Activated naive CD4-positive, alpha-beta T cell treated with anti-CD3 and anti-CD28 coated beads, Interleukin-2, amount 10 ng/mL, durations not matched to agents 7 days and 5 days (primary cell): ENCODE results near the gene NDUFAF4.

Source experiments
- CTCF ChIA-PET: fragments of 350-600 bp; sonication (Branson Sonifier 250); formaldehyde crosslinking; loops from one replicate; lab custom pipeline; 2021; ENCODE audit warnings: antibody characterized with exemption; lab: Charles Lee
- DNase-seq: peaks from one replicate; pipeline ENCODE4 v3.0.0-alpha.2; 2020
- H3K27ac Mint-ChIP-seq: one replicate; pipeline ENCODE4 v1.8.0; 2021; ENCODE audit warnings: mild to moderate bottlenecking, moderate library complexity, mixed read lengths
- H3K27me3 Mint-ChIP-seq: one replicate; pipeline ENCODE4 v1.8.0; 2021; ENCODE audit warnings: mild to moderate bottlenecking, mixed read lengths
- H3K36me3 Mint-ChIP-seq: one replicate; pipeline ENCODE4 v1.8.0; 2021; ENCODE audit warnings: mixed read lengths
- H3K4me1 Mint-ChIP-seq: one replicate; pipeline ENCODE4 v1.8.0; 2021; ENCODE audit warnings: mixed read lengths
- H3K4me3 Mint-ChIP-seq: one replicate; pipeline ENCODE4 v1.8.0; 2021; ENCODE audit warnings: mild to moderate bottlenecking, moderate library complexity, mixed read lengths
- H3K9me3 Mint-ChIP-seq: one replicate; pipeline ENCODE4 v1.8.0; 2021; ENCODE audit warnings: mixed read lengths

Gene NDUFAF4

GRCh38 chr6:96923400-96923799, 25.7 kb upstream of the NDUFAF4 start:
- H3K4me1 Mint-ChIP-seq = peaks cover 37% of the 10 kb centered on the region
- peak overlapping the region; percentile 92 for H3K4me3 Mint-ChIP-seq
- CTCF ChIA-PET = no interaction called here
- peaks cover 12% of the 10 kb centered on the region for H3K27me3 Mint-ChIP-seq
- H3K36me3 Mint-ChIP-seq = peaks cover 2% of the 10 kb centered on the region
- no peak for DNase-seq
- no peaks in the 10 kb centered on the region for H3K9me3 Mint-ChIP-seq
- peak overlapping the region; percentile 89 for H3K27ac Mint-ChIP-seq

GRCh38 chr6:96917098-96917497, 19.4 kb upstream of the NDUFAF4 start:
- Mint-ChIP-seq H3K4me3 (no peak overlapping the region), H3K27me3 (peaks cover 25% of the 10 kb centered on the region), H3K36me3 (no peaks in the 10 kb centered on the region), H3K4me1 (peaks cover 11% of the 10 kb centered on the region), H3K9me3 (no peaks in the 10 kb centered on the region), H3K27ac (no peak overlapping the region)
- DNase-seq = no peak
- CTCF ChIA-PET = no interaction called here

DNA sequence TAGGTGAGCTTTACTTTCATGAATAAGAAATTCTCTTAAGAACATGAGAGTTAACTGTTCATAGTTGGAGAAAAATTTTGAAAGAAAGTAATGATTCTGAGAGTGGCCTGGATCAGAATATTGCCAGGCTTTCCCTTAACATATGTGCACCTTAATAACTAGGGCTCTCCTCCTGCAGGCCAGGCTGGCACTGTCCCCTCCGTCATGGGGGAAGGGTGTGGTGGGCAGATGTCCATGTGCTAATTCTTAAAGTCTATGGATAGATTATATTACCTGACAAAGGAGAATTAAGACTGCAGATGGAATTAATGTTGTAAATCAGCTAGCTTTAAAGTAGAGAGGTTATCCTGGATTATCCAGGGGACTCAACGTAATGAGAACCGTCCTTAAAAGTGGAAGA, 15.9 kb upstream of the NDUFAF4 start:
- no peaks in the 10 kb centered on the region for H3K9me3 Mint-ChIP-seq
- peaks cover 39% of the 10 kb centered on the region for H3K27me3 Mint-ChIP-seq
- no peaks in the 10 kb centered on the region for H3K4me1 Mint-ChIP-seq
- H3K27ac Mint-ChIP-seq = no peak overlapping the region
- H3K36me3 Mint-ChIP-seq = no peaks in the 10 kb centered on the region
- DNase-seq = no peak
- CTCF ChIA-PET = no interaction called here
- no peak overlapping the region for H3K4me3 Mint-ChIP-seq

GRCh38 chr6:96911751-96912150, 14.1 kb upstream of the NDUFAF4 start:
- H3K4me3 Mint-ChIP-seq = no peak overlapping the region
- no peak overlapping the region for H3K27ac Mint-ChIP-seq

DNA sequence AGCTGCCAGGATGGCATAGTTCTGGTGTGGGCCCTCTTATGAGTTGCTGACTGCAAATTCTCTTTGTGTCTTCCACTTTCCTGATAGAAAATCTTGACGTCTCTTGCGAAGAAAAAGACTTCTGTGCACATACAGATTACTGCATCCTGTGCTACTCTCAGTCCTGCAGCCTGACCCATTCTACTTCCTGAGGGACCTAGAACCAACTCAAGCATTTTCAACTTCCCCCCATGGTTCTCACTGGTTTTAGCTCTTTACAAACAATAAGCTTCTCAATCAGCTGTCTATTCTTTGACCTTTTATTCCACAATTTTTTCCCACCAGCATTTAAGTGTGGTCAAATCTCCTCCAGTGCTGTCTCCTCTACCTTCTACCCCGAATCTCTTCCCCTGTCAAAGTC, 13.5 kb upstream of the NDUFAF4 start:
- H3K4me1 Mint-ChIP-seq = peaks cover 6% of the 10 kb centered on the region
- CTCF ChIA-PET = interaction anchor here (1.0 kb wide), 1 partner anchor 12 kb away, joined by 3 read pairs; no protein-coding TSS in a partner anchor
- peaks cover 34% of the 10 kb centered on the region for H3K27me3 Mint-ChIP-seq

More at GRCh38 chr6:96911751-96912150, 14.1 kb upstream of the NDUFAF4 start:
- CTCF ChIA-PET = no interaction called here
- peaks cover 6% of the 10 kb centered on the region for H3K4me1 Mint-ChIP-seq
- no peak for DNase-seq
- no peaks in the 10 kb centered on the region for H3K9me3 Mint-ChIP-seq
- H3K36me3 Mint-ChIP-seq = no peaks in the 10 kb centered on the region
- peaks cover 34% of the 10 kb centered on the region for H3K27me3 Mint-ChIP-seq

GRCh38 chr6:96909811-96910210, 12.1 kb upstream of the NDUFAF4 start:
- no peak overlapping the region for H3K4me3 Mint-ChIP-seq
- CTCF ChIA-PET = no interaction called here
- no peak for DNase-seq
- no peaks in the 10 kb centered on the region for H3K36me3 Mint-ChIP-seq
- H3K4me1 Mint-ChIP-seq = peaks cover 6% of the 10 kb centered on the region
- peaks cover 32% of the 10 kb centered on the region for H3K27me3 Mint-ChIP-seq
- no peaks in the 10 kb centered on the region for H3K9me3 Mint-ChIP-seq
- H3K27ac Mint-ChIP-seq = no peak overlapping the region

More for the DNA sequence above, 13.5 kb upstream of the NDUFAF4 start:
- no peak for DNase-seq
- Mint-ChIP-seq H3K9me3 (no peaks in the 10 kb centered on the region), H3K27ac (no peak overlapping the region), H3K36me3 (no peaks in the 10 kb centered on the region), H3K4me3 (no peak overlapping the region)

DNA sequence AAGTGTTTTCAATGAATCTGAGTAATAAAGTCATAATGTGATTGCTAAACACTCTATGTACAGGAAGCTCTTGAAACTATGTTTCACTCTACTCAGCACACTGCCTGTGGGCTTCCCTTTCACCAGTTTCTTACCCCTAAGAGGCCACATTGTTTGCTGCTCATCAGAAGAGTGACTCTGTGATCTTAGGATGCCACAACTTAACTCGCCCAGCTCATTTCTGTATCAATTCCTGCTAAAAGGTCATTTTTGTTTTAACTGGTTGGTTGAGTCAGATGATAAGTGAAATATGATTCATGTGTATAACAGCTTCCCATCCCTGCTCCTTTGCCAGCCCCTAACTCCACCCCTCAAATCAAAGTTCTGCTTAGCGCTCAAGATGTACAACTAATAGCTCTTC, 9.8 kb upstream of the NDUFAF4 start:
- Mint-ChIP-seq H3K4me1 (peaks cover 6% of the 10 kb centered on the region), H3K4me3 (no peak overlapping the region), H3K36me3 (no peaks in the 10 kb centered on the region), H3K27ac (no peak overlapping the region), H3K9me3 (no peaks in the 10 kb centered on the region), H3K27me3 (peaks cover 25% of the 10 kb centered on the region)
- DNase-seq = no peak
- CTCF ChIA-PET = interaction anchor here (1.1 to 3.5 kb wide), 4 partner anchors 9 to 152 kb away, joined by 3 to 17 read pairs (median 10); partner anchors contain the start of gene NDUFAF4

GRCh38 chr6:96900873-96901272, 3.2 kb upstream of the NDUFAF4 start:
- CTCF ChIA-PET = interaction anchor here (3.5 kb wide), 1 partner anchor 158 kb away, joined by 36 read pairs; no protein-coding TSS in a partner anchor
- peaks cover 3% of the 10 kb centered on the region for H3K36me3 Mint-ChIP-seq
- DNase-seq = no peak
- H3K27ac Mint-ChIP-seq = no peak overlapping the region
- H3K9me3 Mint-ChIP-seq = no peaks in the 10 kb centered on the region
- peaks cover 7% of the 10 kb centered on the region for H3K27me3 Mint-ChIP-seq
- H3K4me3 Mint-ChIP-seq = no peak overlapping the region
- peaks cover 26% of the 10 kb centered on the region for H3K4me1 Mint-ChIP-seq

DNA sequence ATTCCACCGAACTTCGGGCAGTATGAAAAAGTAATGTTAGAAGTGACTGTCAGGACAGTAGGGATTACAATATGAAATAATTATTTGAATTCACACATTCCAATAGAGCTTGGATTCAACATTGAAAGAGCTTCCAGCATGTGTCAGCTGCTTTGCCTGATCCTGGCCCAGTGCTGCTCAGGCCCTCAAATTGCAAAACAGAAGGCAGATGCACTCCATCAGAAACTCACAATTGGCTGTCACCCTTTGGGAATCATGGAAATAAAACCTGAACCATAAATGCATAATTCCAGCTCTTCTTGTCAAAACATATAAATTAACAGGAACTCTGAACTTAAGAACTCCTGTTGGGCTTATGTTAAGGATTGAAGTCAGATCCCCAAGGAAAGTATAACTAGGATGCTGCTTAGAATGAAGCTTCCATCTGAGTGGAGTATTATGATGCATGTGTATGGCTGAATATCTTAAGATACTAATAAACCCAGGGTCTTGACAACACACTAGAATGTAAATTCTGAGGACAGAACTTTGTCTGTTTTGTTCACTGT, 1.8 kb upstream of the NDUFAF4 start:
- CTCF ChIA-PET = interaction anchor here (1.1 to 3.5 kb wide), 7 partner anchors 8 to 159 kb away, joined by 3 to 36 read pairs (median 4); no protein-coding TSS in a partner anchor
- no peak for DNase-seq
- Mint-ChIP-seq H3K27me3 (peaks cover 7% of the 10 kb centered on the region), H3K36me3 (peaks cover 10% of the 10 kb centered on the region), H3K9me3 (no peaks in the 10 kb centered on the region), H3K27ac (no peak overlapping the region), H3K4me1 (peaks cover 31% of the 10 kb centered on the region), H3K4me3 (no peak overlapping the region)

- CTCF ChIA-PET = interaction anchor here (1.1 to 3.5 kb wide), 8 partner anchors 9 to 160 kb away, joined by 3 to 36 read pairs (median 4); no protein-coding TSS in a partner anchor
- DNase-seq = no peak
- Mint-ChIP-seq H3K9me3 (no peaks in the 10 kb centered on the region), H3K27me3 (peaks cover 7% of the 10 kb centered on the region), H3K27ac (no peak overlapping the region), H3K36me3 (peaks cover 10% of the 10 kb centered on the region), H3K4me1 (peaks cover 33% of the 10 kb centered on the region), H3K4me3 (no peak overlapping the region)
Measured at GRCh38 chr6:96899019-96899418, 1.3 kb upstream of the NDUFAF4 start.

- Mint-ChIP-seq H3K27me3 (peaks cover 5% of the 10 kb centered on the region), H3K36me3 (peaks cover 10% of the 10 kb centered on the region), H3K4me3 (peak overlapping the region; percentile 92), H3K9me3 (no peaks in the 10 kb centered on the region), H3K27ac (peak overlapping the region; percentile 88), H3K4me1 (peaks cover 33% of the 10 kb centered on the region)
- CTCF ChIA-PET = interaction anchor here (0.9 to 3.5 kb wide), 6 partner anchors 9 to 271 kb away, joined by 3 to 36 read pairs (median 10); no protein-coding TSS in a partner anchor
- no peak for DNase-seq
Measured at GRCh38 chr6:96898241-96898851, 655 bp upstream of the NDUFAF4 start.

DNA sequence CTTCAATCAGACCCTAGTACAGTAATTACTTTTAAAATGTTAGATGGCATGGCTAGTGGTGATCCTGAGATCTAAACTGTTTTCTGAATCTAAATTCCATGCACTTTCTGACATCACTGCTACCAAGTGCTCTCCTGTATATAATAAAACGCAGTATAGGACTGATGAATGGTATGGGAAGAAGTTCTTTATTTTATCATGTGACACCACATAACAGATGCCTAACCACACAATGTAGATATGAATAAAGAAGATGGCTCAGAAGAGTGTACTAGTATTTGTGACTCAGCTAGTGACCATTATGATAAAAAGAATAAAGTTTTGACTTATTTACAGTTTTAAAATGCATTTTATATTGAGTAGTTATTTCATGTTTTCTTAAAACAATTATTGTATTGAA, 8.5 kb downstream of the NDUFAF4 start:
- DNase-seq = no peak
- no peak overlapping the region for H3K4me3 Mint-ChIP-seq
- H3K4me1 Mint-ChIP-seq = peaks cover 15% of the 10 kb centered on the region
- H3K9me3 Mint-ChIP-seq = no peaks in the 10 kb centered on the region
- no peaks in the 10 kb centered on the region for H3K27me3 Mint-ChIP-seq
- CTCF ChIA-PET = no interaction called here
- H3K27ac Mint-ChIP-seq = no peak overlapping the region
- peaks cover 10% of the 10 kb centered on the region for H3K36me3 Mint-ChIP-seq

DNA sequence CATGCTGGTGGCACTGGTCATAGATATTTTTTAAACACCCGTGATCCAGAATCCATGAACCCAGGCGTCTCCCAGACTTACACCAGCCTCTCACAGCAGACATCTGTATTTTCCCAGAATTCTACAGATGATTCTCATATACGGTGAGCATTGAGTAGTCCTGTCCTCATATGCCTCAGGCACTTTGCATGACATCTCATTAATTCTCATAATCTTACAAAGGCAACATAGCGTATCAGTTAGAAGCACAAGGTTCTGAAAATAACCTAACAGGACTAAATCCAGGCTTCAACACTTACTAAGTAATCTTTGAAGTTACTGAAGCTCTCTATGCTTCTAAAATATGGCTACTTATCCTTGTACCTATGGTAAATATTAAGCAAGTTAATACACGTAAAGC, 8.9 kb downstream of the NDUFAF4 start:
- Mint-ChIP-seq H3K4me1 (peaks cover 16% of the 10 kb centered on the region), H3K27me3 (no peaks in the 10 kb centered on the region), H3K36me3 (peaks cover 10% of the 10 kb centered on the region), H3K4me3 (no peak overlapping the region), H3K27ac (no peak overlapping the region), H3K9me3 (no peaks in the 10 kb centered on the region)
- DNase-seq = no peak
- CTCF ChIA-PET = no interaction called here

DNA sequence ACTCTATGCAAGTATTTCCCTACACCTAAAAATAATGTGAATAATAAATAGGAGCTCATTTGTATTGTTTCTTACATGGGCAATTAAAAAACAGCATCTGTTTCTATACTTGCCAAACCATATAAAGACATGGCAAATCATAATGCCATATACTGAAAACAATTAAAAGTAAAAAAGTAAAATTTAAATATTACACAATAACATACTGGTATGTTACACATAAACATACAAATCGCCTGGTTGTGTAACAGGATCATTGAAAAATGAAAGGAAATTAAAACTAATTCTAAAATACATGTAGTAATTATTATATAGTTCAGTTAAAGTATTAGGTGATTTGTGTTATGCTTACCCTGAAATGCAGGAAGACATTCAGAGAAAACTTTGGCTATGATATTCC, 11.2 kb downstream of the NDUFAF4 start:
- no peaks in the 10 kb centered on the region for H3K9me3 Mint-ChIP-seq
- peaks cover 7% of the 10 kb centered on the region for H3K36me3 Mint-ChIP-seq
- H3K27ac Mint-ChIP-seq = no peak overlapping the region
- peaks cover 16% of the 10 kb centered on the region for H3K4me1 Mint-ChIP-seq
- H3K4me3 Mint-ChIP-seq = no peak overlapping the region
- H3K27me3 Mint-ChIP-seq = no peaks in the 10 kb centered on the region
- CTCF ChIA-PET = interaction anchor here (1.1 kb wide), 1 partner anchor 10 kb away, joined by 3 read pairs; no protein-coding TSS in a partner anchor
- no peak for DNase-seq
